DLD1 (cell line): Measurements from ENCODE around the gene TMPO.
"Not testable (repeated sequence)": the region's sequence is repeated elsewhere in the genome, so short reads cannot be mapped to it uniquely, and the experiment has no call there.

Experiments
- in situ Hi-C: cut with HindIII; loops from 2 replicates; pipeline ENCODE4 v1.10.0; 2017; ENCODE audit warnings: low sequenced_read_pairs

Gene TMPO

GRCh38 chr12:98509063-98509462 is 6.3 kb upstream of the TMPO start:
- in situ Hi-C loops, result no loop called here

DNA sequence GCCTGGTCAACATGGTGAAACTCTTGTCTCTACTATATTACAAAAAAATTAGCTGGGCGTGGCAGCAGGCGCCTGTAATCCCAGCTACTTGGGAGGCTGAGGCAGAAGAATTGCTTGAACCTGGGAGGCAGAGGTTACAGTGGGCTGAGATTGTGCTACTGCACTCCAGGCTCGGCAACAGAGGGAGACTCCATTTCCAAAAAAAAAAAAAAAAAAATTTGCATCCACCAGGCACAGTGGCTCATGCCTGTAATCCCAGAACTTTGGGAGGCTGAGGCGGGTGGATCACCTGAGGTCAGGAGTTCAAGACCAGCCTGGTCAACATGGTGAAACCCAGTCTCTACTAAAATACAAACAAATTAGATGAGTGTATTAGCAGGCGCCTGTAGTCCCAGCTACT is 3.6 kb upstream of the TMPO start:
- in situ Hi-C loops, result not testable (repeated sequence)

DNA sequence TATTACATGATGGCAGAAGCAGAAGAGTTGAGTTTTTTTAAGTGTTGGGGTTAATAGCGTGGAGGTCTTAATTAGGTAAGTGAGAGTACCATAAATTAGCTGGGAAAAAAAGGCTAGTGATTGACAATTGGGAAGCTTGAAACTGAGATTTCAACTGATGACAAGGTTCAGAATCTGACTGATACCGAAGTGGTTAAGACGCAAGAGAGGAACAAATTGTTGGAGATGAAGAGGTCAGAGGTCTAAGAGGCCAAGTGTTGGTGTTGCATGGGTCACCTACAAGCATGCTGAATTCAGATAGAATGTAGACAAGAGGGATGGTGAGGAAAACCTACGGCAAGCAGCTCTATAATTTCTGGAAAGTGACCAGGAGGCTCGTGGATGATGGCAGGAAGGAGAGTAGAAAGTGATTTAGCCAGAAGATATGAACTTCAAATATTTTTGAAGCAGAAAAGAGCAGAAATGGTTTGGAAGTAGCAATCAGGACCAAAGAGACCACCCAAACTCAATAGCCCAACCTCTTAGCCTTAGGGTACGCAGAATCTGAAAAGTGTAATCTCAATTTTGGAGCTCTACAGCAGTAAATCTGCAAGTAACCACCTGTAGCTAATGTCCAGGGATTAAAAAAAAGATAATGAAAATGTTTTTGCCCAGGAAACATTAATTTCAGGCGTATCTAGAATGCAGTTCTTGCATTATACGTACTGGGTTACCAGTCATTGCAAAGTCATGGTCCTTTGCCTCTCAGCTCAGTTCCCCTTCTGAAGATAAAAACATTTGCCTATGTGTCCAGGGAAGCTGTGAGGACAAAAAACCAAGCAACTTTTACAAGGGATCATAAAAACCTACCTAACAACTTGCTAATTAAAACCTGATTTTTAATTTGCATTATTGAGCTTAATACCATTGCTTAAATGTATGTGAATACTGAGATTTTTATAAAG is 1.7 kb upstream of the TMPO start:
- in situ Hi-C loops, result no loop called here

GRCh38 chr12:98514982-98515286 is 456 bp upstream of the TMPO start:
- in situ Hi-C loops, result no loop called here

GRCh38 chr12:98516111-98516873 is 902 bp downstream of the TMPO start:
- in situ Hi-C loops, result no loop called here

GRCh38 chr12:98519257-98519907 is 4.0 kb downstream of the TMPO start:
- in situ Hi-C loops, result no loop called here

DNA sequence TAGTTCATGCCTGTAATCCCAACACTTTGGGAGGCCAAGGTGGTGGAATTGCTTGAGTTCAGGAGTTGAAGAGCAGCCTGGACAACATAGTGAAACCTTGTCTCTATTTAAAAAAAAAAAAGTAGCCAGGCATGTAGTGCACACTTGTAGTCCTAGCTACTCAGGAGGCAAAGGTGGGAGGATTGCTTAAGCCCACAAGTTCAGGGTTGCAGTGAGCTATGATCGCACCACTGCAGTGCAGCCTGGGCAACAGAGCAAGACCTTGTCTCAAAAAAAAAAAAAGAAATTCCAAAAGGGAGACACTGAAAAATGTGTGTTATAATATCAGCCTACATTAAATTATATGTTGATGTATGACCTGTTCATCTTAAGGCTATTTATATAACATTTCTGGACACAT is 14.7 kb downstream of the TMPO start:
- in situ Hi-C loops, result no loop called here

GRCh38 chr12:98532687-98533304 is 17.4 kb downstream of the TMPO start:
- in situ Hi-C loops, result no loop called here

- in situ Hi-C loops, result no loop called here
Observed at GRCh38 chr12:98533723-98534251, 18.4 kb downstream of the TMPO start.

- in situ Hi-C loops, result no loop called here
Observed at GRCh38 chr12:98538031-98538430, 22.6 kb downstream of the TMPO start.

GRCh38 chr12:98543701-98544100 is 28.3 kb downstream of the TMPO start:
- in situ Hi-C loops, result no loop called here

GRCh38 chr12:98544751-98545150 is 29.4 kb downstream of the TMPO start:
- in situ Hi-C loops, result no loop called here

GRCh38 chr12:98549371-98550110 is 34.2 kb downstream of the TMPO start:
- in situ Hi-C loops, result no loop called here

DNA sequence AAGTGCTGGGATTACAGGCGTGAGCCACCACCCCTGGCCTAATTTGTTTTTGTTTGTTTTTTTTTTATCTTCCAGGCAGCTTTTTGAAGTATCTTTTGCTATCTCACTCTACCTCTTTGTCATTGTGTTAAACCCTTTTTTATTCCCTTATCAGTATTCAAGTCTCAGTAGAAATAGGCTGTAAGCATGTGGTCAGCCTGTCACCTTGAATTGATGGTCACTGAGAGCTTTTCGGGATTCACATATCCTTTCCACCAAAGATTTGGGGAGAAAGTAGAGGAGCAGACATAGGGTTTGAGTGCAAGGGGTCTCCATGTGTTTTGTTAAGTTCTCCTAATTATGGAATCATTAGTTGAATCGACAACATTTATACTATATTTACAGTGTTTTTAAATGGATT is 36.4 kb downstream of the TMPO start:
- in situ Hi-C loops, result no loop called here

- in situ Hi-C loops, result not testable (repeated sequence)
Observed at GRCh38 chr12:98558097-98558496, 42.7 kb downstream of the TMPO start.

DNA sequence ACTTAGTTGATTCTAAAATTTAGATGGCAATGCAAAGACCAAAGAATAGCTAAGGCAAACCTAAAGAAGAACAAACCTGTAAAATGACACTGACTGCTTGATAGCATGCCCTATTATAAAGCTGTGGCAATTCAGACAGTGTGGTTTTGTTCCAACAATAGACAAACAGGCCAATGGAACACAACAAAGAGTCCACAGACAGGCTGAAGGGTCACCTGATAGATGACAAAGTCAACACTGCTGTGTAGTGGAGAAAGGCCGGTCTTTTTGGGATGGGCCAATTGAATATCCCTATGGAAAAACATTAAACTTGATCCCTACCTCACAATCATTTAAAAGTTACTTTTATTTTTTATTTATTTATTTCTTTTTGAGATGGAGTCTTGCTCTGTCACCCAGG is 44.3 kb downstream of the TMPO start:
- in situ Hi-C loops, result no loop called here

- in situ Hi-C loops, result no loop called here
Observed at GRCh38 chr12:98561846-98562245, 46.5 kb downstream of the TMPO start.

DNA sequence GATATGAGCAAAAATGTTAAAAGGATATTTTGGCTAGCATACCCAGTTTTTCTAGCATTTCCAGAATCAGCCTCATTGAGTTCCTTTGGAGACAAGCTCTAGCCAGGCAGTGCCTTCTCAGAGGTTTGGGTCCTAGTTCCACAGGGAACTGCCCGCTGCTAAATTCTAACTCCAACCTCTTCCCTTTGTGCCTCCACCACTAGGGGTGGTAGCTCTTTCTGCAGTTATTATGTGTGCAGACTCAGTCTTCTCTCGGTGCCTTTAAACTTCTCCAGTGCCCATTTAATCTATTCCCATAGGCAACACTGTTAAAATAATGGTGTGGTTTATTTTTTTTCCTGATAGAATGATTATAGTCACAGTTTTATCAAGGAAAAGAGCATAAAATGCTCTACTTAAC is 56.6 kb downstream of the TMPO start:
- in situ Hi-C loops, result no loop called here

GRCh38 chr12:98574110-98574509 is 58.7 kb downstream of the TMPO start:
- in situ Hi-C loops, result no loop called here

GRCh38 chr12:98575013-98575412 is 59.6 kb downstream of the TMPO start:
- in situ Hi-C loops, result no loop called here
